Skeletal muscle cell (primary cell): ENCODE results near the gene FOXD4L5.
"Not testable (repeated sequence)": the region's sequence is repeated elsewhere in the genome, so short reads cannot be mapped to it uniquely, and the experiment has no call there.

Source experiments
- DNase-seq: peaks from one replicate; pipeline ENCODE4 v3.0.0-alpha.2; 2010; ENCODE audit warnings: low read depth
- H3K4me3 ChIP-seq: 2 replicates; pipeline ENCODE4 v1.5.1; 2011; ENCODE audit warnings: low read depth, mild to moderate bottlenecking, control low read depth, low read length, moderate library complexity

Gene FOXD4L5

DNA sequence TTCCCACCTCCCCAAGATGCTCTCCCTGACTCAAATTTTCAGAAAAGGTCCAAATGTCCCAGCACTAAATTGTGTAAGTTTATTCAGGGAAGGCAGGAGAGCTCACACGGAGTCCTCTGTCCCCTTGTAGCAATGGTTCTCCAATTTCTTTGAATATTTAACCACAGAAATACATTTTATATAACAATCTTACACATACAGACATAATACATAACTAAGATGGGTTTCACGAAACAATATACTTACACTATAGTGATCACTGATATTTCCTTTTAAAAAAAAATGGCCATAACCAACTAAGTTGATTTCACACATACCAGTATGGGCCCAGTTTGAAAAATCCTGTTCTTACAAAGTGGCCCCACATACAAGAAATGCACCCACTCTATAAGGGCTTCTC, at the start of gene FOXD4L5:
Gene FOXD4L5 (minus strand): TSS at position 101 of the 400 bp plus-strand sequence. CDS start 832 bp downstream, outside the sequence.
- not testable (repeated sequence) for H3K4me3 ChIP-seq, DNase-seq

DNA sequence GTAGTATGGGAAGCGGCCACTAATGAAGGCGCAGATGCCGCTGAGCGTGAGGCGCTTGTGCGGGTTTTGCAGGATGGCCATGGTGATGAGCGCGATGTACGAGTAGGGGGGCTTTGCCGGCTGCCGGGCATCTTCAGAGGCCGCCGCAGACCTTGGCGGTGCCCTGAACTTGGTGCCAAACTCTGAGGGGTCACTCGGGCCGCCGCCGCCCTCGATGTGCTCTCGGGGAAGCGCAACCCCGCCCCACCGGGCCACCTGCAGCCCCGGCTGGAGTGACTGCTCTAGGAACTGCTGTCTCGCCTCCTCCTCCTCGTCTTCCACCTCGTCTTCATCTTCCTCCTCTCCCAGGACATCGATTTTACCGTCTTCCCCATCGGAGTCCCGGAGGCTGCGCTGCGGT, 1.1 kb downstream of the FOXD4L5 start:
- not testable (repeated sequence) for DNase-seq, H3K4me3 ChIP-seq

DNA sequence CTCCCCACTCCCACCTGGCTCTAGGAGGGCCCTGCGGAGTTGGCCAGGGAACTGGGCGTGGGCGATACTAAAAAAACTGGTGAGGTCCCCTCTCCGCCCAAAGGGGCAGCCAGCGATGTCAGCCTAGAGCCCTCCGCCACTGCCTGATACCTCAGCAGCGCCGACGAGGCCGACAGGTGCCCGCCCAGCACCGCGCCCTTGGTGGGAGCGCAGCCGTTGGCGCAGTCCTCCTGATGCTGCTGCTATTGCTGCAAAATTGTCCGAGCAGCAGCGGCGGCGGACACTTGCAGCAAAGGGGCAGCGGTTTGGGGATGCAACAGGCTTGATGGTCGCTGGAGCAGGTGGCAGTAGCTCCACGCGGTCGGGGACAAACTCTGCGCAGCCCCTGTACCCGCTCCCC, 2.0 kb downstream of the FOXD4L5 start:
- not testable (repeated sequence) for DNase-seq

More for the DNA sequence above, 2.0 kb downstream of the FOXD4L5 start:
- not testable (repeated sequence) for H3K4me3 ChIP-seq
